Large intestine (tissue), 3 donors: Measurements from ENCODE around the gene ZNF823. TPM values are rescaled to one million over a fixed set of nuclear protein-coding genes. Genes with fewer than 3 reads are reported as not detected.

ENCODE experiments used
- DNase-seq, 2 donors: peaks; one replicate each; pipeline versions ENCODE4 v3.0.0 to v3.0.0-alpha.2; 2013
- H3K27ac ChIP-seq: one replicate; pipeline ENCODE4 v1.5.1; 2013; ENCODE audit warnings: low read length
- H3K27me3 ChIP-seq: 2 replicates; pipeline ENCODE4 v1.6.1; 2013; ENCODE audit warnings: low read length; ENCODE audit not compliant: control insufficient read depth, insufficient read depth
- H3K36me3 ChIP-seq: 2 replicates; pipeline ENCODE4 v1.6.1; 2013; ENCODE audit warnings: low read length; ENCODE audit not compliant: control insufficient read depth, insufficient read depth
- H3K4me1 ChIP-seq: one replicate; pipeline ENCODE4 v1.6.1; 2013; ENCODE audit warnings: low read length; ENCODE audit not compliant: control insufficient read depth, insufficient read depth
- H3K4me3 ChIP-seq: one replicate; pipeline ENCODE4 v1.5.1; 2013; ENCODE audit warnings: low read length
- H3K9me3 ChIP-seq: one replicate; pipeline ENCODE4 v1.6.1; 2013; ENCODE audit warnings: mild to moderate bottlenecking, low read depth, low read length, moderate library complexity; ENCODE audit not compliant: control insufficient read depth
- WGBS: methylation state at CpG from one replicate; pipeline ENCODE4 v1.1.5; 2013; ENCODE audit warnings: low lambda C conversion rate; ENCODE audit not compliant: insufficient coverage; 5-methylcytosine and 5-hydroxymethylcytosine counted together
- polyA plus RNA-seq: library from polyadenylated mRNA; unstranded; fragments of 120-200 nt; gene quantifications from one replicate; pipeline ENCODE4 v1.2.1, GENCODE V29; 2013

The ZNF823 gene
- polyA plus RNA-seq, 1 donor: 7.7 TPM

DNA sequence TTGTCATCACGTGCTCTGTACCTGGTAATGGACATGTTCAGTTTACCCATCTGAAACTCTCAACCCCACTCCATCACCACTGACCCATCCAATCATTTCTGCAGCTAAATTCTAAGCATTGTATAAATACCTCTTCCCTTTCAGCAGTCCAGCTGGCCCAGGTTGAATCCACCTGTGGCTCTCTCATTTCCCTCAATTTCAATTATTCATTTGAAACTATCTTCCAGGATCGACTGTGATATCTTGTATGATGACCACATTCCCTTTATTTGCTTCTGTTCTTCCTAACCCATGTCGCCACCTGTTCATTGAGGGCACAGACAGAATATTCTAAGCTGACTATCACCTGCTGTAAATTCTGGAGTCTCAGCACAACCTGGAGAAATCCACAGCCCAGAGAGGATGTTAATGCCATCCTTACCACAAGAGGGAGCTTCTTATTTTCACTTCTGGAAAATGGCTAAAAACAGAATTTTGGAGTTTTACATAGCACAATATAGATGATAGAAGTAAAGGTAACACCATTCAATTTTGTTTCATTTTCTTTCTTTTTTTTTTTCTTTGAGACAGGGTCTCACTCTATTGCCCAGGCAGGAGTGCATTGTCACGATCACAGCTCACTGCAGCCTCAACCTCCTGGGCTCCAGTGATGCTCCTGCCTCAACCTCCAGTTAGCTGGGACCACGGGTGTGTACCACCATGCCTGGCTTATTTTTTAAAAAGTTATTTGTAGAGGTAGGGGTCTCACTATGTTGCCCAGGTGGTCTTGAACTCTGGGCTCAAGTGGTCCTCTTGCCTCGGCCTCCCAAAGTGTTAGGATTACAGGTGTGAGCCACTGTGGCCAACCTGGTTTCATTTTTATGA, 38.6 kb downstream of the ZNF823 start:
- H3K27me3 ChIP-seq: no peaks in the 10 kb centered on the region
- no peaks in the 10 kb centered on the region for H3K9me3 ChIP-seq
- H3K4me3 ChIP-seq: no peak overlapping the region
- peak; percentile 25 to 31 for DNase-seq
- WGBS: no CpG with 5 or more reads among the region's 6 CpGs
- H3K4me1 ChIP-seq: peaks cover 3% of the 10 kb centered on the region
- no peaks in the 10 kb centered on the region for H3K36me3 ChIP-seq
- H3K27ac ChIP-seq: no peak overlapping the region

DNA sequence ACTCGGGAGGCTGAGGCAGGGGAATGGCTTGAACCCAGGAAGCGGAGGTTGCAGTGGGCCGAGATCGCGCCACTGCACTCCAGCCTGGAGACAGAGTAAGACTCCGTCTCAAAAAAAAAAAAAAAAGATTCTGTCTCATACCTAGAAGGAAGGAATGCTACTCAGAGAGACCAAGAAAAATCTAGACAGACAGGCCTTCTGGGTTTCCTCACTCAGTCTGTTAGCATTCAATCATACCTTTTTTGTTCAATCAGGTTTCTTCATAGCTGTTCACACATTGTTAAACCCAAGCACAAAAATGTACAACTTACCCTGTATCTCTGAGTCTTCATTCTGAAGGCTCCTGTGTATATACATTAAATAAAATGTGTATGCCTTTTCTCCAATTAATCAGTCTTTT, 40.5 kb downstream of the ZNF823 start:
- peaks cover 3% of the 10 kb centered on the region for H3K4me1 ChIP-seq
- DNase-seq: no peak
- no peaks in the 10 kb centered on the region for H3K27me3 ChIP-seq
- no peak overlapping the region for H3K27ac ChIP-seq
- whole genome bisulfite sequencing: no CpG with 5 or more reads among the region's 6 CpGs
- H3K4me3 ChIP-seq: no peak overlapping the region
- no peaks in the 10 kb centered on the region for H3K9me3 ChIP-seq
- no peaks in the 10 kb centered on the region for H3K36me3 ChIP-seq

DNA sequence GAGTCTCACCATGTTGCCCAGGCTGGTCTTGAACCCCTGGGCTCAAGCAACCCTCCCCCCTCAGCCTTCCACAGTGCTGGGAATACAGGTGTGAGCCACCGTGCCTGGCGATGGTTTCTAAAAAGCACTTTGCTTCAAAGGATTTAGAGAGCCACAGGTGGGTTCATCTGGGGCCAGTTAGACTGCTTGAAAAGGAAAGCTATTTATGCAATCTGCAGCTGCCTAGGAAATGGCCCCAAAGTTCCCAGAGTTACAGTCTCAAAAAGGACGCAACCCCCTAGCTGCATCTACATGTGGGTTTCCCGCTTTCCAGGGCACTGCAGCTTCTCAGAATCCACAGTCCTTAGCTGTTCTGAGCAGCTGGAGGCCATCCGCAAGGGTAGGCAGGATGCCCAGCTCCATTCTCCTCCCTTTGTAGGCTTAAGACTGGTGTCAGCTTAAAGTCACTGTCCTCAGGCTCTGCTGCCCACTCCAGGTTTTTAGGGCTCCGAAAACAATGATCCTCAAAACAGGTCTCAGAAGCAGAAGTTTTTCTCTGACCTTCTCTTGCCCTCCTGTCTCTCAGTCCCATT, 41.4 kb downstream of the ZNF823 start:
- H3K27me3 ChIP-seq: no peaks in the 10 kb centered on the region
- no peak for DNase-seq
- no peak overlapping the region for H3K4me3 ChIP-seq
- no peaks in the 10 kb centered on the region for H3K36me3 ChIP-seq
- no peaks in the 10 kb centered on the region for H3K9me3 ChIP-seq
- no peak overlapping the region for H3K27ac ChIP-seq
- WGBS: no CpG with 5 or more reads among the region's 6 CpGs
- peaks cover 3% of the 10 kb centered on the region for H3K4me1 ChIP-seq

DNA sequence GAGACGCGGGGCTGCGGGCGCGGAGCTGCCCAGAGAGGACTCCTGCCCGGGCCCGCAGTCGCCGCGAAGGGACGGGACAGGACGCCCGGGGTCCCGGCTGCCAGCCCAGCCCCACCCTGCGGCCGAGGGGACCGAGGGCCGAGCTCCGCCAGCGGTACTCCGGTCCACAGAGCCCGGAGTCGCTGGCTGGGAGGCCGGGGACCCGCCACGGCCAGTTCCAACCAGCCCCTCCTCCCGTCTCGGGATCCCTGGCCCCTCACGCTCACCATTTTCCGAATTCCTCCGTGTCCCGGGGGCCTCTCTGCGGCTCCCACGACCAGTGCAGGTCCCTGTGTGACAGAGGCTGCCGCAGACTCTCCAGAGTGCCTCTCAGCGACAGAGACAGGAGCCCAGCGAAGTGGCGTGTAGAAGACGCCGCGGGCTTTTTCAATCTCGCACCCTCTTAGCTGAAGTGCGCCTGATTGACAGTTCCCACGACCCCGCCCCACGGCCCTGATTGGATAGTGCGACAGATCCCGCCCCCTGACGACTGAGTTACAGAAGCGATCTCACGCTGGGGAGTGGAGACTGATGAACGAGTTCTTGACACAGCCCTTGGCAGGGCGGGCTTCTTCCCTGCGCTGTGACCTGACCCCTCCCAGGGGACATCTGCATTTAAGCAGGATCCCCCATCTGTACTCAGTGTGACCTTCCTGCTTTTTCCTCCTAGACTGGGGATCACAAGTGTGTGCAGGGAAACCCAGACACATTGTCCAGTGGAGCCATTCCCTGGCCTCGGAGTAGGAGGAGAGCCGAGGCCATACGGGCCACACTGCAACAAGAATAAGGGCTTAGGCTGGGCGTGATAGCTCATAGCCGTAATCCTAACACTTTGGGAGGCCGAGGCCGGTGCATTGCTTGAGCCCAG, 44.0 kb downstream of the ZNF823 start:
- Histone ChIP-seq H3K27ac (peak overlapping the region; percentile 79), H3K9me3 (no peaks in the 10 kb centered on the region), H3K4me3 (peak overlapping the region; percentile 82), H3K4me1 (peaks cover 8% of the 10 kb centered on the region), H3K27me3 (no peaks in the 10 kb centered on the region), H3K36me3 (no peaks in the 10 kb centered on the region)
- peak; percentile 93 to 96 for DNase-seq
- WGBS: no CpG with 5 or more reads among the region's 61 CpGs

DNA sequence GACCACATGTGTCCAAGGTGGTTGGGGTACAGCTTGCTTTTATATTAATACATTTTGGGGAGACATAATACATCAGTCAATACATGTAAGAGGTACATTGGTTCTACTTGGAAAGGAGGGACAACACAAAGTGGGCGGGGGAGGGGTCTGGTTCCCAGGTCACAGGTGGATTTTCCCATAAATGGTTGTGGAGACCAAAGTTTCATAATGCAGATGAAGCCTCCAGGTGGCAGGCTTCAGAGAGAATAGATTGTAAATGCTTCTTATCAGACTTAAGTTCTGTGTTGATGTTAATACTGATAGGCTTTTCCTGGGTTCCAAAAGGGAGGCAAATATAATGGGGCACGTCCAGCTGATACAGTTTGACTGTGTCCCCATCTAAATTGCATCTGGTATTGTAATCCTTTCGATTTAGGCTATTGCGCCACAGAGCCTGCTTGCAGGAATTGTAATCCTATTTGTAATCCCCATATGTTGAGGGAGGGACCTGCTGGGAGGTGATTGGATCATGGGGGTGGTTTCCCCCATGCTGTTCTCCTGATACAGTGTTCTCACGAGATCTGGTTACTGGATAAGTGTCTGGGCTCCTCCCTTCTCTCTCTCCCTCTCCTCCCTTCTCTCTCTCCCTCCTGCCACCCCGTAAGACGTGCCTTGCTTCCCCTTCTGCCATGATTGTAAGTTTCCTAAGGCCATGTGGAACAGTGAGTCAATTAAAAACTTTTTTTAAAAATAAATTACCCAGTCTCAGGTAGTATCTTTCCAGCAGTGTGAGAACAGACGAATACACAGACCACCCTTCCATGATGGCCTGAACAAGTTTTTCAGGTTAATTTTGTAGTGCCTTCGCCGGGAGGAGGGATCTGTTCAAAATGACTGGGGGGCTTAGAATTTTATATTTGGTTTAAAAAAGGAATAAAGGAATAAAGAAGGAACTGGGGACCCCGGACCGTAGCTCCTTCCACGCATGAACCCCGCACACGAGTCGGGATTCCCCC, 44.9 kb downstream of the ZNF823 start:
- Histone ChIP-seq H3K27ac (no peak overlapping the region), H3K4me1 (peaks cover 8% of the 10 kb centered on the region), H3K9me3 (no peaks in the 10 kb centered on the region), H3K36me3 (no peaks in the 10 kb centered on the region), H3K4me3 (peak overlapping the region; percentile 82), H3K27me3 (no peaks in the 10 kb centered on the region)
- peak; percentile 35 to 37 for DNase-seq
- 0% methylated on average over 1 of the region's 16 CpGs for WGBS

DNA sequence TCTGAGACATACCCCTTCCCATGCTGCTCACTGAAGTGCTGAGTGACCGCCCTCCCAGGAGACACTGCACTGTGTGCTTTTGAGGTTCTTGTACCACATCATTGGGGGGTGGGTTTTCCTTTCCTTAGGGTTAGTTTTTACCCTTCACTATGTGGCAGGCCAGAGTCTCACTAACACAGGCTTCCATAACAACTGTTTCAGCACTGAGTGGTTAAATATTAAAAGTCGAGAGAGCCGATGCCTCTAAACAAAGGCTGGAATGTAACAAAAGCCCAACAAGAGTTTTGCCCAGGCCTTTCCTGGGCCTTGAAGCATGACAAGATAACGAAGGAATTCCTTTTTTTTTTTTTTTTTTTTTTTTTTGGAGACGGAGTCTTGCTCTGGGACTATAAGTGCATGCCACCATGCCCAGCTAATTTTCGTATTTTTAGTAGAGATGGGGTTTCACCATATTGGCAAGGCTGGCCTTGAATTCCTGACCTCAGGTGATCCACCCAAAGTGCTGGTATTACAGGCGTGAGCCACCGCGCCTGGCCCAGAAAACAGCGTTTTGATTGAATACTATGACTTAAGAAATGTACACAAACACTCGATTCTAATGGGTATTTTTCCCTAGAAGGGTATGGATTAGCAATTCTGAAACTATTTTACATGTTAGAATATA, 46.5 kb downstream of the ZNF823 start:
- Histone ChIP-seq H3K4me3 (no peak overlapping the region), H3K9me3 (no peaks in the 10 kb centered on the region), H3K27ac (no peak overlapping the region), H3K4me1 (peaks cover 8% of the 10 kb centered on the region), H3K27me3 (no peaks in the 10 kb centered on the region), H3K36me3 (no peaks in the 10 kb centered on the region)
- DNase-seq: peak in 1 of 2 donors; percentile 26
- WGBS: no CpG with 5 or more reads among the region's 11 CpGs

DNA sequence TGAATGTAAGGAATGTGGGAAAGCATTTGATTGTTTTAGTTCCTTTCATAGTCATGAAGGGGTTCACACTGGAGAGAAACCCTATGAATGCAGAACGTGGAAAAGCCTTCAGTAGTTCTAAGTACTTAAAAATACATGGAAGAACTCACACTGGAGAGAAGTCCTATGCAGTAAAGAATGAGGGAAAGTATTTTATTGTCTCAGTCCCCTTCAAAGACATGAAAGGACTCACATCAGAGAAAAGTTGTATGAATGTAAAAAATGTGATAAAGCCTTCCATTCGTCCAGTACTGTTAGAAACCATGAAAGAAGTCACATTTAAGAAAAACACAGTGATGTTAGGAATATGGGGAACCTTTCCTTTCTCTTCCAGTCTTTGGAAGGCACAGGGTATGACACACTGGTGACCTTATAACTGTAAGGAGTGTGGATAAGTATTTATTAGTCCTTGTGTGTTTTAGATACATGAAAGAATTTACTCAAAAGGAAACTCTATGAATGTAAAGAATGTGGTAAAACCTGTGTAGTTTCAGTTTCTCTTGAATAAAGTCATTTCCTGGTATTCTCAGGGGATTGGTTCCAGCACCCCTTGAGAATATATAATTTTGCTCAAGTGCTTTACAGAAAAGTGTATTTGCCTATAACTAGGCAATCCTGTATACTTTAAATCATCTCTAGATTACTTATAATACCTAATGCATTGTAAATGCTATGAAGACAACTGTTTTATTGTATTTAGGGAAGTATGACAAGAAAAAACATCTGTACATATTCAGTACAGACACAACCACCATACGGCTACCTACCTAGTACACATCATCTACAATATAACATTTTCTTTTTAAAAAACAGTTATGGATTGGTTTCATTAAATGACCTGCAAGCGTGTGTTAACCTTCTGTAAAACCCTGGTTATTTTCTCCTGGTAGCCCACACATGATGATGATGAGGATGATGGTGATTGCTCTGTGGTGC, 52.8 kb downstream of the ZNF823 start:
- Histone ChIP-seq H3K27me3 (no peaks in the 10 kb centered on the region), H3K4me1 (no peaks in the 10 kb centered on the region), H3K27ac (no peak overlapping the region), H3K4me3 (no peak overlapping the region), H3K36me3 (no peaks in the 10 kb centered on the region), H3K9me3 (peaks cover 11% of the 10 kb centered on the region)
- no peak for DNase-seq
- WGBS: 100% methylated on average over 2 of the region's 4 CpGs

DNA sequence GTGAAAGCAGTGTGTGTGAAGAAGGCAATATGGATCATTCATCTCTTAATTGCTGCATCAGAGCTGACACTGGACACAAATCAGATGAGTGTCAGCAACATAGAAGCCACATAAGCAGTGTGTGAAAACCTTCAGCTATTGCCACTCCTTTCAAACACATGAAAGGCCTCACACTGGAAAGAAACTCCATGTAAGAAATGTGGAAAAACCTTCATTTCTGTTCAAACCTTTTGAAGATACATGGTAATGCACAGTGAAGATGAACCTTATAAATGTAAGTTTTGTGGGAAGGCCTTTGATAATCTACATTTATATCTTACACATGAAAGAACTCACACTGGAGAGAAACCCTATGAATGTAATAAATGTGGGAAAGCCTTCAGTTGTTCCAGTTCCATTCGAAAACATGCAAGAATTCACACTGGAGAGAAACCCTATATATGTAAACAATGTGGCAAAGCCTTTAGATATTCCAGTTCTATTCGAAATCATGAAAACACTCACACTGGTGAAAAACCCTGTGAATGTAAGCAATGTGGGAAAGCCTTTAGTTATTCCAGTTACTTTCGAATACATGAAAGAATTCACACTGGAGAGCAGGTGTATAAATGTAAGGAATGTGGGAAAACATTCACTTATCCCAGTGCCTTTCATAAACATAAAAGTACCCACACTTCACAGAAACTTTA, 53.6 kb downstream of the ZNF823 start:
- no peaks in the 10 kb centered on the region for H3K27me3 ChIP-seq
- no CpG with 5 or more reads among the region's 3 CpGs for WGBS
- no peak overlapping the region for H3K4me3 ChIP-seq
- no peak overlapping the region for H3K27ac ChIP-seq
- H3K9me3 ChIP-seq: peaks cover 15% of the 10 kb centered on the region
- no peaks in the 10 kb centered on the region for H3K36me3 ChIP-seq
- no peak for DNase-seq
- no peaks in the 10 kb centered on the region for H3K4me1 ChIP-seq
